ENCODE results near the gene SCGB1C1.

SCGB1C1 gene

DNA sequence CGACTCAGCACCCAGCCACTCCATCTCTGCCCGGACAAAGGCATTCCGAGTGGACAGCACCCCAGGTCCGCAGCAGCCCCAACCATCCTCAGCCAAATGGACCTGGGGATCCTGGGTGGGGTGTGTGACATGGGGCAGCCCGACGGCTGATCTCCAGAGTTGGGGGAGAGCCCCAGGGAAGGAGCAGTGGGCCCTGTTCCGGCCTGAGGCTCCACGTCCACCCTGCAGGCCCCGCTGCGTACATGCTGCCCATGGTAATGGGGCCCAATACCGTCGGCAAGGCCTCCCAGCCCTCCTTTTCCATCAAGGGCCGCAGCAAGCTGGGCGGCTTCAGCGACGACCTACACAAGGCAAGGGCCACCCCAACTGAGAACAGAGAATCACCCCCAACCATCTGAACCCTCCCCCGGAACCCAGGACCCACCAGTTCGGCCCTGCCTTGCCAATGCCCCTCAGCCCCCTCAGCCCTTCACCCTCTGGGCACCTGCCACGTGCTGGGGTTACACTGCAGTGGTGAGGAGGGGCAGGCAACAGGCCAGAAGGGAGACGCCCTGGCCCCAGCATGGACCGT is 5.4 kb downstream of the SCGB1C1 start:
- no peak for DNase-seq

GRCh38 chr11:199004-199581 is 6.2 kb downstream of the SCGB1C1 start:
- H3K4me3 ChIP-seq (ENCODE audit: insufficient read depth, low read depth, low read length, poor library complexity, severe bottlenecking): no peak overlapping the region
- DNase-seq: no peak
- H3K4me1 ChIP-seq (ENCODE audit: control insufficient read depth, insufficient read depth, low read length, poor library complexity, severe bottlenecking): peaks cover 9% of the 10 kb centered on the region
- peaks cover 15% of the 10 kb centered on the region for H3K36me3 ChIP-seq (ENCODE audit: control insufficient read depth, insufficient read depth, low read length)
- no peak overlapping the region for H3K27ac ChIP-seq (ENCODE audit: insufficient read depth, low read length, poor library complexity, severe bottlenecking)
- H3K27me3 ChIP-seq (replicated peaks; ENCODE audit: control insufficient read depth, insufficient read depth, low read length, poor library complexity, severe bottlenecking): no peaks in the 10 kb centered on the region
- H3K9me3 ChIP-seq (ENCODE audit: control insufficient read depth, low read length): no peaks in the 10 kb centered on the region

More for the DNA sequence above, 5.4 kb downstream of the SCGB1C1 start:
- H3K27me3 ChIP-seq (replicated peaks; ENCODE audit: control insufficient read depth, insufficient read depth, low read length, poor library complexity, severe bottlenecking): no peaks in the 10 kb centered on the region
- no peak overlapping the region for H3K4me3 ChIP-seq (ENCODE audit: insufficient read depth, low read depth, low read length, poor library complexity, severe bottlenecking)
- peaks cover 7% of the 10 kb centered on the region for H3K36me3 ChIP-seq (ENCODE audit: control insufficient read depth, insufficient read depth, low read length)
- no peaks in the 10 kb centered on the region for H3K9me3 ChIP-seq (ENCODE audit: control insufficient read depth, low read length)
- no peak overlapping the region for H3K27ac ChIP-seq (ENCODE audit: insufficient read depth, low read length, poor library complexity, severe bottlenecking)
- peaks cover 9% of the 10 kb centered on the region for H3K4me1 ChIP-seq (ENCODE audit: control insufficient read depth, insufficient read depth, low read length, poor library complexity, severe bottlenecking)

DNA sequence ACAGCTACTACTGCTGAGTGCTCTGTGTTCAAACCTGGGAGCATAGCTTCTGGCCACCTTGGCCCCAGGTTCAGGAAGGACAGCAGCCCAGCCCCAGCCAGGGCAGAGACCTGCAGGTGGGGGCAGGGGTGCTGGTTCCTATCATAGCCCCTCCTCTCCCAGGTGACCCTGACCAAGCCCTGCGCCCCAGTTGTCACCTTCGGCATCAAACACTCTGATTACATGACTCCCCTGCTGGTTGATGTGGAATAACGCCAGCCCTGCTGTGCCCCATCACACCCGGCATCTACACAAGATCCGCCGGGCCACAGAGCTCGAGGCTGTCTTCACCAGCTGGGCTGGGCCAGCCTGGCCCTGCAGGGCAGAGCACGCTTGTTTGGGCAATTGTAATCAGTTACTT is 6.9 kb downstream of the SCGB1C1 start:
- H3K9me3 ChIP-seq (ENCODE audit: control insufficient read depth, low read length): no peaks in the 10 kb centered on the region
- no peak overlapping the region for H3K27ac ChIP-seq (ENCODE audit: insufficient read depth, low read length, poor library complexity, severe bottlenecking)
- peaks cover 20% of the 10 kb centered on the region for H3K36me3 ChIP-seq (ENCODE audit: control insufficient read depth, insufficient read depth, low read length)
- peaks cover 9% of the 10 kb centered on the region for H3K4me1 ChIP-seq (ENCODE audit: control insufficient read depth, insufficient read depth, low read length, poor library complexity, severe bottlenecking)
- no peak overlapping the region for H3K4me3 ChIP-seq (ENCODE audit: insufficient read depth, low read depth, low read length, poor library complexity, severe bottlenecking)
- no peaks in the 10 kb centered on the region for H3K27me3 ChIP-seq (replicated peaks; ENCODE audit: control insufficient read depth, insufficient read depth, low read length, poor library complexity, severe bottlenecking)
- DNase-seq: no peak

DNA sequence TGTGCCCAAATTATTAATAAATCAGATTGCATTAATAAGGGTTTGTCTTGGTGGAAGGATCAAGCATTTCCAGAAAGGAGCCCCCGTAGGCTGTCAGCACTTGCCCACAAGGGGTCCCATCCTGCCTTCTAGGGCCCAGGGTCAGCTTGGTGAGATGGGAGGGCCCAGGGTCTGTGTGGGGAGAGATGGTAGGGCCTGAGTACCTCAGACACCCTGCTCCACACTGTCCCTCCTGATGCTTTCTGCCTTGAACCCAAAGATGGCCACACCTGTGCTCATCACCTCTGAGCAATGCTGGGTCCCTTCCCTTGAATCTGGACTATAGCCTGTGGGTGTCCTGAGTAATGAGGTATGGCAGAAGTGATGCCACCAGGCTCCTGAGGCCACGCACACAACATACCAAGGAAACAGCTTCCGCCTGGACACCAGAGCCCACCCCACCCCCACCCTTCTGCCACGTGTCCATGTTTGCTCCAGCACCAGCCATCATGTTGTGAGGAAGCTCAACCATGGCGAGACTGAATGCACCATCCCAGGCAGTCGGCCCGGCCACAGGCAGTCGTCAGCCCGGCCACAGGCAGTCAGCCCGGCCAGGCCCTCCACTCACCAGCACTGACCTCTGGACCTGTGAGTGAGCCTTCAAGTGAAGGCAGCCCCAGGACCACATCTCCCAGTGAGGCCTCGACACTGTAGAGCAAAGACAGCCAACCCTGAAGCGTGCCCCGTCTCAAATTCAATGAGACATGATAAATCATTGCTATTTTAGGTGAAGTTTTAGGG is 7.5 kb downstream of the SCGB1C1 start:
- Histone ChIP-seq H3K4me3 (ENCODE audit: insufficient read depth, low read depth, low read length, poor library complexity, severe bottlenecking) (no peak overlapping the region), H3K27me3 (replicated peaks; ENCODE audit: control insufficient read depth, insufficient read depth, low read length, poor library complexity, severe bottlenecking) (no peaks in the 10 kb centered on the region), H3K4me1 (ENCODE audit: control insufficient read depth, insufficient read depth, low read length, poor library complexity, severe bottlenecking) (peaks cover 13% of the 10 kb centered on the region), H3K27ac (ENCODE audit: insufficient read depth, low read length, poor library complexity, severe bottlenecking) (no peak overlapping the region), H3K36me3 (ENCODE audit: control insufficient read depth, insufficient read depth, low read length) (peaks cover 26% of the 10 kb centered on the region), H3K9me3 (ENCODE audit: control insufficient read depth, low read length) (no peaks in the 10 kb centered on the region)
- DNase-seq: no peak

DNA sequence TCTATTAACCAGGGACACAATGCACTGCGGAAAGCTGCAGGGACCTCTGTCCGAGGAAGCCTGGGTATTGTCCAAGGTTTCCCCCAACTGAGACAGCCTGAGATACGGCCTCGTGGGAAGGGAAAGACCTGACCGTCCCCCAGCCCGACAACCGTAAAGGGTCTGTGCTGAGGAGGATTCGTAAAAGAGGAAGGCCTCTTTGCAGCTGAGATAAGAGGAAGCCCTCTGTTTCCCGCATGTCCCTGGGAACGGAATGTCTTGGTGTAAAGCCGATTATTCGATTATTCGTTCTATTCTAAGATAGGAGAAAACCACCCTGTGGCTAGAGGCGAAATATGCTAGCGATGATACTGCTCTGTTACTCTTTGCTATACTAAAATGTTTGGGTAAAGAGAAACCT is 9.1 kb downstream of the SCGB1C1 start:
- no peak for DNase-seq
- Histone ChIP-seq H3K27me3 (replicated peaks; ENCODE audit: control insufficient read depth, insufficient read depth, low read length, poor library complexity, severe bottlenecking) (no peaks in the 10 kb centered on the region), H3K9me3 (ENCODE audit: control insufficient read depth, low read length) (no peaks in the 10 kb centered on the region), H3K36me3 (ENCODE audit: control insufficient read depth, insufficient read depth, low read length) (peaks cover 28% of the 10 kb centered on the region), H3K4me1 (ENCODE audit: control insufficient read depth, insufficient read depth, low read length, poor library complexity, severe bottlenecking) (peaks cover 26% of the 10 kb centered on the region), H3K27ac (ENCODE audit: insufficient read depth, low read length, poor library complexity, severe bottlenecking) (no peak overlapping the region), H3K4me3 (ENCODE audit: insufficient read depth, low read depth, low read length, poor library complexity, severe bottlenecking) (no peak overlapping the region)

DNA sequence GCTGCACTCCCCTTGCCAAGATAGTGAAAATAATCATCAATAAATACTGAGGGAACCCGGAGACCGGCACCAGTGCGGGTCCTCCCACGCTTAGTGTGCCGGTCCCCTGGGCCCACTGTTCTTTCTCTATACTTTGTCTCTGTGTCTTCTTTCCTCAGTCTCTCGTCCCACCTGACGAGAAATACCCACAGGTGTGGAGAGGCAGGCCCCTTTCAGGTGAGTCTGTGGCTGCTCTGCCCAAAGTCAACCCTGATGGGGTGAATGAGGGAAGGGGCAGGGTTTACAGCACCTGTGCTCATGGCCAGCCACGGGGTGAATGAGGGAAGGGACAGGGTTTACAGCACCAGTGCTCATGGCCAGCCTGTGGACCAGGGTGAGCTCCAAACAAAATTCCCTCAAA is 9.6 kb downstream of the SCGB1C1 start:
- Histone ChIP-seq H3K4me1 (ENCODE audit: control insufficient read depth, insufficient read depth, low read length, poor library complexity, severe bottlenecking) (peaks cover 26% of the 10 kb centered on the region), H3K27ac (ENCODE audit: insufficient read depth, low read length, poor library complexity, severe bottlenecking) (no peak overlapping the region), H3K27me3 (replicated peaks; ENCODE audit: control insufficient read depth, insufficient read depth, low read length, poor library complexity, severe bottlenecking) (no peaks in the 10 kb centered on the region), H3K4me3 (ENCODE audit: insufficient read depth, low read depth, low read length, poor library complexity, severe bottlenecking) (no peak overlapping the region), H3K36me3 (ENCODE audit: control insufficient read depth, insufficient read depth, low read length) (peaks cover 28% of the 10 kb centered on the region), H3K9me3 (ENCODE audit: control insufficient read depth, low read length) (no peaks in the 10 kb centered on the region)
- no peak for DNase-seq

GRCh38 chr11:203056-203944 is 10.4 kb downstream of the SCGB1C1 start:
- DNase-seq: no peak

GRCh38 chr11:203945-204586 is 11.2 kb downstream of the SCGB1C1 start:
- Histone ChIP-seq H3K4me3 (ENCODE audit: insufficient read depth, low read depth, low read length, poor library complexity, severe bottlenecking) (no peak overlapping the region), H3K9me3 (ENCODE audit: control insufficient read depth, low read length) (no peaks in the 10 kb centered on the region), H3K27ac (ENCODE audit: insufficient read depth, low read length, poor library complexity, severe bottlenecking) (no peak overlapping the region), H3K27me3 (replicated peaks; ENCODE audit: control insufficient read depth, insufficient read depth, low read length, poor library complexity, severe bottlenecking) (no peaks in the 10 kb centered on the region), H3K4me1 (ENCODE audit: control insufficient read depth, insufficient read depth, low read length, poor library complexity, severe bottlenecking) (peaks cover 27% of the 10 kb centered on the region), H3K36me3 (ENCODE audit: control insufficient read depth, insufficient read depth, low read length) (peaks cover 28% of the 10 kb centered on the region)
- DNase-seq: no peak

More at GRCh38 chr11:203056-203944, 10.4 kb downstream of the SCGB1C1 start:
- Histone ChIP-seq H3K4me1 (ENCODE audit: control insufficient read depth, insufficient read depth, low read length, poor library complexity, severe bottlenecking) (peaks cover 26% of the 10 kb centered on the region), H3K27ac (ENCODE audit: insufficient read depth, low read length, poor library complexity, severe bottlenecking) (no peak overlapping the region), H3K36me3 (ENCODE audit: control insufficient read depth, insufficient read depth, low read length) (peaks cover 28% of the 10 kb centered on the region), H3K4me3 (ENCODE audit: insufficient read depth, low read depth, low read length, poor library complexity, severe bottlenecking) (no peak overlapping the region), H3K9me3 (ENCODE audit: control insufficient read depth, low read length) (no peaks in the 10 kb centered on the region), H3K27me3 (replicated peaks; ENCODE audit: control insufficient read depth, insufficient read depth, low read length, poor library complexity, severe bottlenecking) (no peaks in the 10 kb centered on the region)

- H3K36me3 ChIP-seq (ENCODE audit: control insufficient read depth, insufficient read depth, low read length): peaks cover 29% of the 10 kb centered on the region
- H3K27ac ChIP-seq (ENCODE audit: insufficient read depth, low read length, poor library complexity, severe bottlenecking): no peak overlapping the region
- no peaks in the 10 kb centered on the region for H3K9me3 ChIP-seq (ENCODE audit: control insufficient read depth, low read length)
- peaks cover 33% of the 10 kb centered on the region for H3K4me1 ChIP-seq (ENCODE audit: control insufficient read depth, insufficient read depth, low read length, poor library complexity, severe bottlenecking)
- no peak for DNase-seq
- H3K4me3 ChIP-seq (ENCODE audit: insufficient read depth, low read depth, low read length, poor library complexity, severe bottlenecking): no peak overlapping the region
- H3K27me3 ChIP-seq (replicated peaks; ENCODE audit: control insufficient read depth, insufficient read depth, low read length, poor library complexity, severe bottlenecking): no peaks in the 10 kb centered on the region
These were observed 11.8 kb downstream of the SCGB1C1 start for GRCh38 chr11:204587-205109.
